ENCODE data around the gene TMEM203. TPM values are rescaled to one million over a fixed set of nuclear protein-coding genes. Genes with fewer than 3 reads are reported as not detected.
"Not testable (repeated sequence)": the region's sequence is repeated elsewhere in the genome, so short reads cannot be mapped to it uniquely, and the experiment has no call there.

Gene TMEM203
- total RNA-seq, 1 donor from 2014 or later, result 43.3 TPM

DNA sequence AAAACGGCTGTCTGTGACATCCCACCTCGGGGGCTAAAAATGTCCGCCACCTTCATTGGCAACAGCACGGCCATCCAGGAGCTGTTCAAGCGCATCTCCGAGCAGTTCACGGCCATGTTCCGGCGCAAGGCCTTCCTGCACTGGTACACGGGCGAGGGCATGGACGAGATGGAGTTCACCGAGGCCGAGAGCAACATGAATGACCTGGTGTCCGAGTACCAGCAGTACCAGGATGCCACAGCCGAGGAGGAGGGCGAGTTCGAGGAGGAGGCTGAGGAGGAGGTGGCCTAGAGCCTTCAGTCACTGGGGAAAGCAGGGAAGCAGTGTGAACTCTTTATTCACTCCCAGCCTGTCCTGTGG lies 37.8 kb upstream of the TMEM203 start:
- DNase-seq; intact Hi-C loops (cut with micrococcal nuclease); ATAC-seq: not testable (repeated sequence)

DNA sequence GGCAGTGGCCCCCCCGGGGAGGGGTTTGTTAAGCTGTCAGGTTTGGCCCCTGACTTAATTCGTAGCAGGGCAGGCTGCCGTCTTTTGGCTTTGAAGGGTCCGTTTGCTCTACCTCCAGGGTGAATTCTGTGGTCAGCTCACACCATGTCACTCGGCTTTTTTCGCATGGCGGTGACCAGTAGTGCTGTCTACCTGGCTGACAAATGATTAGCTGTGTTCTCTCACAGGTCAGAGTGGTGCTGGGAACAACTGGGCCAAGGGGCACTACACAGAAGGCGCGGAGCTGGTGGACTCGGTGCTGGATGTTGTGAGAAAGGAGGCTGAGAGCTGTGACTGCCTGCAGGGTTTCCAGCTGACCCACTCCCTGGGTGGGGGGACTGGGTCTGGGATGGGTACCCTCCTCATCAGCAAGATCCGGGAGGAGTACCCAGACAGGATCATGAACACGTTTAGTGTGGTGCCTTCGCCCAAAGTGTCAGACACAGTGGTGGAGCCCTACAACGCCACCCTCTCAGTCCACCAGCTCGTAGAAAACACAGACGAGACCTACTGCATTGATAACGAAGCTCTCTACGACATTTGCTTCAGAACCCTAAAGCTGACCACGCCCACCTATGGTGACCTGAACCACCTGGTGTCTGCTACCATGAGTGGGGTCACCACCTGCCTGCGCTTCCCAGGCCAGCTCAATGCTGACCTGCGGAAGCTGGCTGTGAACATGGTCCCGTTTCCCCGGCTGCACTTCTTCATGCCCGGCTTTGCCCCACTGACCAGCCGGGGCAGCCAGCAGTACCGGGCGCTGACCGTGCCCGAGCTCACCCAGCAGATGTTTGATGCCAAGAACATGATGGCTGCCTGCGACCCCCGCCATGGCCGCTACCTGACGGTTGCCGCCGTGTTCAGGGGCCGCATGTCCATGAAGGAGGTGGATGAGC lies 37.1 kb upstream of the TMEM203 start:
- no peak for ATAC-seq
- no peak for DNase-seq
- intact Hi-C loops (cut with micrococcal nuclease), result no loop called here

DNA sequence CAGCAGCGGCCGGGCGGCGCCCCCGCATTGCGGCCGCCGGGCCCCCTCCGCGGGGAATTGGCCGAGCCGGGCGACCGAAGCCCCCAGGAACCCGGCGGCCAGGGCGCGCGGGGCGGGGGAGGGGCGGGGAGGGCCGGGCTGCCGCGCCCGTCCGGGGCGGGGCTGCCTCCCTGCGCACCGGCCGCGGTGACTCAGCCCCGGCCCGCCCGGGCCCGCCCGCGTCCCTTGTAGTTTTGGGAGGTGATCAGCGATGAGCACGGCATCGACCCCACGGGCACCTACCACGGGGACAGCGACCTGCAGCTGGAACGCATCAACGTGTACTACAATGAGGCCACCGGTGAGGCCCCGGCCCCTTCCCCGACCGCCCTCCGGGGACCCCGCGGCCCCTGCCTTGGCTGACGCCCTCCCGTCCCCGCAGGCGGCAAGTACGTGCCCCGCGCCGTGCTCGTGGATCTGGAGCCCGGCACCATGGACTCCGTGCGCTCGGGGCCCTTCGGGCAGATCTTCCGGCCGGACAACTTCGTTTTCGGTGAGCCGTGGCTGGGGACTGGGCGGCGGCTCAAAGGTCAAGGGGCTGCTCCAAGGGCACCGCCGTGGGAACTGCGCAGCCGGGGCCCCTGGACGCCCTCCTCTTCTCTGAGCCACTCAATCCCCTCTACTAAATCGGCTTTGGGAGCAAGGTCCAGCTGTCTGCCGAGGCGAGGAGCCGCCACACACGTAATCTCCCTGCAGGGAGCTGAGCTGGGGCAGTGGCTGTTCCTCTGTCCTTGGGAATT lies 36.2 kb upstream of the TMEM203 start:
- intact Hi-C loops (cut with micrococcal nuclease), result no loop called here
- DNase-seq, result peak; percentile 80
- peak; percentile 11 for ATAC-seq

DNA sequence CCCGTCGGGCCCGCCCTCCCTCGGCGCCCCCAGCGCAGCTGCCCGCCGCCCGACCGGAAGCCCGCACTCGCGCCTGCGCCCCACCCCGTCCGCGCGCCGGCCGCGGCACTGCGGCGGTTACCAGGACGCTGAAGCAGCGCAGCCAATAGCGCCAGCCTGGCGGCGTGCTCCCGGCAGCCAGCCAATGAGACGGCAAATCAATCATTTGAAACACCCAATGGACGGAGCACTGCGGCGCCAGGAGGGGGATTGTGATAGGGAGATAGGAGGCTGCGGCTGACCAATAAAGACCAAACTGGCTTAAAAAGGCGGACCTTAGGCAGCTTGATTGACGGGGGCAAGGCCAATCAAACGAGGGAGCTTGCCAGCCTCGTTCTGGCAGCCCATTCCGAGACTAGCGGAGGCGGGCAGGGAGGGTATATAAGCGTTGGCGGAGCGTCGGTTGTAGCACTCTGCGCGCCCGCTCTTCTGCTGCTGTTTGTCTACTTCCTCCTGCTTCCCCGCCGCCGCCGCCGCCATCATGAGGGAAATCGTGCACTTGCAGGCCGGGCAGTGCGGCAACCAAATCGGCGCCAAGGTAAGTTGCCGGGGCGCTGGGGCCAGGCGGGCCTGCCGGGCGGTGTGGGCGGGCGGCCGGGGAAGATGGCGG lies 35.5 kb upstream of the TMEM203 start, which contains the start of gene TUBB4B:
Gene TUBB4B (plus strand): TSS at position 447 of the 649 bp plus-strand sequence. CDS start 74 bp downstream, at position 521.
- intact Hi-C loops (cut with micrococcal nuclease), result no loop called here
- DNase-seq (peak; percentile 100), ATAC-seq (peak; percentile 88)

DNA sequence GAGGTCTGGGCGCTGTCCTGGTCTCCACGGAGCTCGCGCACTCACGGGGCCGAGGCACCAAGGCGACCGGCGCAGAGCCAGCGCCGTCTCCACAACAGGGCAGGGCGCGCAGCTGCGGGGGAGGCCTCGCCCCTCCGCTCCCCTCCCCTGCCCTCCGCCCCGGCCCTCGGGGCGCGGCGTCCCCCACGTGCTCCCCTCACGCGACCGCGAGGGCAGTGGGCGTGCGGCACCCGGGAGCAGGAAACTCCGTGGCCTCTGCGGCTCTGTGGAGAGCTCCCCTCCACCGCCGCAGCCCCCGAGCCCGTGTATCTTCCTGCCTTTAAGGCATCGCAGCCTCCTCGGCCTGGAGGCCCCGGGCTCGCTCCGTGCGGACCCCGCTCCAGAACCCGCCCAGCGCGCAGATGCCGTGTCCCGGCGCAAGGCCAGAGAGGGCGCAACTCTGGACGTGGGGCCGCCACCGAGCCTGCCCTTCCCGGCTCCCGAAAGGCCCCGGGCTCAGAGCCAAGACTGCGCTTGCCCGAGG lies 34.9 kb upstream of the TMEM203 start:
- peak; percentile 69 for ATAC-seq

DNA sequence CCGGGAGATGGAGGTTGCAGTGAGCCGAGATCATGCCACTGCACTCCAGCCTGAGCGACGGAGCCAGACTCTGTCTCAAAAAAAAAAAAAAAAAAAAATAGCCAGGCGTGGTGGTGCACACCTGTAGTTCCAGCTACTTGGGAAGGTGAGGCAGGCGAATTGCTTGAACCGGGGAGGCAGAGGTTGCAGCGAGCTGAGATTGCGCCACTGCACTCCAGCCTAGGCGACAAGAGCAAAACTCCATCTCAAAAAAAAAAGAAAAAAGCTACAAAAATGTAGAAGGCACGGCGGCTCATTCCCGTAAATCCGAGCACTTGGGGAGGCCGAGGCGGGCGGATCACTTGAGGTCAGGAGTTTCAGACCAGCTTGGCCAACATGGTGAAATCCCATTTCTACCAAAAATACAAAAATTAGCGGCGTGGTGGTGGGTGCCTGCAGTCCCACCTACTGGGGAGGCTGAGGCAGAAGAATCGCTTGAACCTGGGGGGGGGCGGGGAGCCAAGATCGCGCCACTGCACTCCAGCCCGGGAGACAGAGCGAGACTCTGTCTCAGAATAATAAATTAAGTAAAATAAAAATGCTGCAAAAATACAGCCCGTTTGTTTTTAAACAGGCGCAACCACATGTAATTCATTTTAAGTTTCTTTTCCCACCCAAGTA lies 34.2 kb upstream of the TMEM203 start:
- intact Hi-C loops (cut with micrococcal nuclease), result loop anchor here (10.0 kb wide), 1 partner anchor 115 kb away; no protein-coding TSS in a partner anchor
- not testable (repeated sequence) for ATAC-seq, DNase-seq

More for the DNA sequence above, 34.9 kb upstream of the TMEM203 start:
- intact Hi-C loops (cut with micrococcal nuclease), result no loop called here
- peak; percentile 92 for DNase-seq

DNA sequence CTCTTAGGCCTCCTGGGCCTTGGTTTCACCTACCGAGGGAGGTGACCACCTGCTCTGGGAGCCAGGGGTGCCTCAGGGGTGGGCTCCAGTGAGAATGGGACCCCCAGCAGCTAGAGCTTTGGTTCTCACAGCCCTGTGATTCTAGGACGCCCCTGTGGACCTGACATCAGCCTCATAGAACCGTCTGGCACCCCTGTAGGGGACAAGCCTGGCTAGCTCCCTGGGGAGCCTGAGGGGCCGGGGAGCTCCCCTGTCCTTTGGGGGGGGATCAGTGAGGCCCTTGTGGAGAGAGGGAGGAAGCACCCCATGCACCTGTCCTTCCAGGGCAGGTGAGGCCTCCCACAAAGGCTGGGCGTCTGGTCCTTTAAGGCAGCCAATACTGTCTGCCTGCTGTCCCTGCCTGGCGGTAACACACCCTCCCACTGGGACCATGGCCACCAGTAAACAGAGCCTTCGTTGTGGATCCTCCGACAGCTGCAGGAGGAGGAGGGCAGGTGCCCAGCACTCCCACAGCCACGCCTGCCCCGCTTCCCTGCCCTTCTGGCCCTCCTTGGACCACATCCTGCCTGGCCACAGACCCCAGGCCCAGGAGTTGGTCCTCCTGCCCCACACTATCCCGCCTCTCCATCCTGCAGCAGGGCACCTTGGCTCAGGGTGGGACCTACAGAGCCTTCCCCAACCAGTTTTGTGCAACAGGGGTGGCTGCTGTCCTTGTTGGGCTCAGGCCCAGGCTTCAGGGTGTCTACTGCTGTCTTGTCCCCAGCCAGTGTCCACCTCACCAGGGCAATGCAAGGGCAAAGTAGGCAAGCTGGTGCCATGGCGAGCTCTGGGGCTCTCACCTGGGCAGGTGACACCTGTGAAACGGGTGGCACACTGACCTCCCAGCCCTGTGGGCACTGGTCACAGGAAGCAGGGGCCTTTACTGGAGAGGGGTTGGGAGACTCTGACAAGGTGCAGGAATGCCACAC lies 32.6 kb upstream of the TMEM203 start:
- intact Hi-C loops (cut with micrococcal nuclease), result loop anchor here (10.0 kb wide), 1 partner anchor 113 kb away; no protein-coding TSS in a partner anchor

DNA sequence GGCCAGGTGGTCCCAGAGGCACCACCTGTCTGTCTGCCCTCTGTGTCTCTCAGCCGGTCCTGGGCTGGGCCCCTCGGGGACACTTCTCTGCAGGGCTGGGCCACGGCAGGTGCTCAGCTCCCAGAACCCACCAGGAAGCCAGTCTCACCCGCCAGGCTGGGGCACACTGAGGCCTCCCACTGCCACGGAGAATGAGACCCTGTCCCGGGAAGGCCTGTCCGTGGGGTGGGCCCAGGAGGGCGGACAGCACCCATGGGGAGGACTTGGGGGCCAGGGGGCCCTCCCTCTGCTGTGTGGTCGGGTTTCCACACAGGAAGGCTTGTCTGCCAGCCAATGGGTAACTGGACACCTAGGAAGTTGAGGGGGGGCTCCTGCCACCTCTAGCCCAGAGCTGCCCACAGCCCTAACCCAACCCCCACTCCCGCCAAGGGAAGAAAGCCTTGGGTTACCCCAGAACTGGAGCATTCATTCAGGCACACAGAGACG lies 31.5 kb upstream of the TMEM203 start:
- DNase-seq, result no peak
- ATAC-seq, result no peak
- intact Hi-C loops (cut with micrococcal nuclease), result loop anchor here (10.0 kb wide), 1 partner anchor 112 kb away; no protein-coding TSS in a partner anchor

More for the DNA sequence above, 32.6 kb upstream of the TMEM203 start:
- DNase-seq (no peak), ATAC-seq (no peak)

DNA sequence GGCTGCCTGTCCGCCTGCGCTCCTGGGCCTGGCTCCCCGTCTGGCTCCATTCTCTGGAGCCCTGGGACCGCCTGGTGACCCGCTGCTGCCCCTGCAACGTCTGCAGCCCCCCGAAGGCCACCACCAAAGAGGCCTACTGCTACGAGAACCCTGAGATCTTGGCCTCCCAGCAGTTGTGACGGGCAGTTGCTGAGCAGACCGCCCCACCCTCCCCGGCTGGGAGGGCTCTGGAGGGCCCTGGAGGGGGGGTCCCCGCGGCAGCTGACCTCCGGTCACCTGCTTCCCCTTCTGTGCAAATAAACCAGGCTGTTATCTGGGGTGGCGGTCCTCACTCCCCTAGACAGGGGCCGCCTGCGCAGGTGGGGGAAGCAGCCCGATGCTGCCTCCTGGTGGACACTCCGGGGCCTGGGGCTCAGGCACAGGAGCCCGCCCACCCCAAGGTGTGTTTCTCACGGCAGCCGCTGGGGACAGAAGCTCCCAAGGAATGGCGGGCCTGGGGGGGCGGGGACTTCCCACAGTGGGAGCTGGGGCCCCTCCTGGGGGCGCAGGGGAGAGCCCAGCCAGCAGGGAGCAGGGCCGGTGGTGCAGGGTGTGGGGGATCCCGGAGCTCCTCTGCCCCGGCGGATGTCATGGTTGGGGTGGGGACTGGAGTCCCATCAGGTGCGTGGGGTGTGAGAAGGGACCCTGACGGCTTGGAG lies 30.9 kb upstream of the TMEM203 start:
- peak; percentile 37 for ATAC-seq
- DNase-seq, result peak; percentile 92
- intact Hi-C loops (cut with micrococcal nuclease), result loop anchor here (10.0 kb wide), 1 partner anchor 112 kb away; no protein-coding TSS in a partner anchor

DNA sequence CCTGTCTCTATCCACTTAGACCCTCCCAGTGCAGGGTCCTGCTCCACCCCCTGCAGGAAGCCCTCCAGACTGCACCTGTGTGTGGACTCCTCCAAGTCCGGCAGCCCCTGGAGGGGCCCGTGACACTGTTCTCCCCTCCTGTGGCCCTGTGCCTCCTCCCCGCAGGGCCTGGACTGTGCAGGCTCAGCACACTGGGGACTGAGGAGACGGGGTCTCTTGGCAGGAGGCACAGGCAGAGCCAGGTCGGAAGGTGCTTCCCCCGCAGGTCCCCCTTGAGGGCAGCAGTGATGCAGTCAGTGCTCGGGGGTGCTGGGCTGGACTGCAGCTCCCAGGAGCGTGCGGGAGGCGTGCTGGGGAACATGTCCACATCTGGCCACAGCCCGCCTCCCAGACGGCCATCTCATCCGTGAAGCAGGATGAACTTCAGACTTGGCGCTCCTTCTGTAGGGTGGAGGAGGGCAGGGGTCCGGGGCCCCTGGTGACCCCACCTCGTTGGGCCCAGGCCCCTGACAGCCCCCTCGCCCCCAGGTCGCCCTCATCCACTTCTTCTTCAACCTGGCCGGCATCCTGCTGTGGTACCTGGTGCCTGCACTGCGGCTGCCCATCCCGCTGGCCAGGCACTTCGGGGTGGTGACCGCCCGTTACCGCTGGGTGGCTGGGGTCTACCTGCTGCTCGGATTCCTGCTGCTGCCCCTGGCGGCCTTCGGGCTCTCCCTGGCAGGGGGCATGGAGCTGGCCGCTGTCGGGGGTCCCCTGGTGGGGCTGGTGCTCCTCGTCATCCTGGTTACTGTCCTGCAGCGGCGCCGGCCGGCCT lies 30.2 kb upstream of the TMEM203 start:
- ATAC-seq, result no peak
- intact Hi-C loops (cut with micrococcal nuclease), result loop anchor here (10.0 kb wide), 1 partner anchor 111 kb away; no protein-coding TSS in a partner anchor

DNA sequence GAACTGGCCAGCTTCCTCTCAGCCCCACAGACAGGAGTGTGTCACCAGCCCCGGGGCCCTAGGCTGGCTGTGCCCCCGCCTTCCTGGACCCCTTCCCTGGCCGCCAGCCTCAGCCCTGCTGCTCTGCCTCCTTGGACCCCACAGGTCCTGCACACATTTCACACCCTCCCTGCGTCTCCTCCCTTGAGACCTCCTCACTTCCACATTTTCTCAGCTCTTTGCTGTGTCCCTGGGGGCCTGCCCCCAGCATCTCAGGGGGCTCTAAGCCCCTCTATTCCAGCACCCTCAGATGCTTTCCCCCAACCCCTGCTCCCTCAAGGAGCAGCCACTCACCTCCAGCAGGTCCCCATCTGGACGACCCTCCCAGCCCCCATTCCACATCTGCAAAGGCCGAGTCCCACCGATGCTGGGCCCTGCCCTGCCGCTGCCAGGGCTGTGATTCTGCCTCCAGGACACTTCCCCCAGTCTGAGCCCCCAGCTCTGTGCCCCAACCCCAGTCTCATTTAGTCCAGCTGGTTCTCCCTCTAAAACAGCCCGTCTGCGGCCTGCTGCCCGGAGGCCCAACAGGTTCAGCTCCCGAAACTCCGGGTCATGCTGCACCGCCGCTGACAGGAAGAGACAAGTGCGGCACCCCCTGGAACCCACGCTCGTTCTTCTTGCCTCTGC lies 29.4 kb upstream of the TMEM203 start:
- intact Hi-C loops (cut with micrococcal nuclease), result loop anchor here (10.0 kb wide), 1 partner anchor 110 kb away; no protein-coding TSS in a partner anchor
- ATAC-seq (no peak), DNase-seq (no peak)

More for the DNA sequence above, 30.2 kb upstream of the TMEM203 start:
- no peak for DNase-seq

DNA sequence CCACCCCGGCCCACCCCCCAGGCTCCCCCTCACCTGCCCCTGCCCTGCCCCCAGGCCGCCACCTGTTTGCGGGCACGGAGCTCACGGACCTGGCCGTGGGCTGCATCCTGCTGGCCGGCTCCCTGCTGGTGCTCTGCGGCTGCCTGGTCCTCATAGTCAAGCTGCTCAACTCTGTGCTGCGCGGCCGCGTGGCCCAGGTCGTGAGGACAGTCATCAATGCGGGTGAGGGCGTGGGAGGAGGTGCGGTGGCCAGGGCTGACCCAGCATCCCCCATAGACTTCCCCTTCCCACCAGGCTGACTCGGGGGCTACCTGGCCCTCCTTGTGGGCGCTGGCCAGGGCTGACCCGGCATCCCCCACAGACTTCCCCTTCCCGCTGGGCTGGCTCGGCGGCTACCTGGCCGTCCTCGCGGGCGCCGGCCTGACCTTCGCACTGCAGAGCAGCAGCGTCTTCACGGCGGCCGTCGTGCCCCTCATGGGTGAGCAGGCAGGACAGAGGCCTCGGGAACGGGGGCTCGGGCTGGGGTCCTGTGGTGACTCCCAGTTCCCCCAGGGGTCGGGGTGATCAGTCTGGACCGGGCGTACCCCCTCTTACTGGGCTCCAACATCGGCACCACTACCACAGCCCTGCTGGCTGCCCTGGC lies 28.7 kb upstream of the TMEM203 start:
- ATAC-seq (no peak), DNase-seq (no peak)
- intact Hi-C loops (cut with micrococcal nuclease), result loop anchor here (10.0 kb wide), 1 partner anchor 109 kb away; no protein-coding TSS in a partner anchor

DNA sequence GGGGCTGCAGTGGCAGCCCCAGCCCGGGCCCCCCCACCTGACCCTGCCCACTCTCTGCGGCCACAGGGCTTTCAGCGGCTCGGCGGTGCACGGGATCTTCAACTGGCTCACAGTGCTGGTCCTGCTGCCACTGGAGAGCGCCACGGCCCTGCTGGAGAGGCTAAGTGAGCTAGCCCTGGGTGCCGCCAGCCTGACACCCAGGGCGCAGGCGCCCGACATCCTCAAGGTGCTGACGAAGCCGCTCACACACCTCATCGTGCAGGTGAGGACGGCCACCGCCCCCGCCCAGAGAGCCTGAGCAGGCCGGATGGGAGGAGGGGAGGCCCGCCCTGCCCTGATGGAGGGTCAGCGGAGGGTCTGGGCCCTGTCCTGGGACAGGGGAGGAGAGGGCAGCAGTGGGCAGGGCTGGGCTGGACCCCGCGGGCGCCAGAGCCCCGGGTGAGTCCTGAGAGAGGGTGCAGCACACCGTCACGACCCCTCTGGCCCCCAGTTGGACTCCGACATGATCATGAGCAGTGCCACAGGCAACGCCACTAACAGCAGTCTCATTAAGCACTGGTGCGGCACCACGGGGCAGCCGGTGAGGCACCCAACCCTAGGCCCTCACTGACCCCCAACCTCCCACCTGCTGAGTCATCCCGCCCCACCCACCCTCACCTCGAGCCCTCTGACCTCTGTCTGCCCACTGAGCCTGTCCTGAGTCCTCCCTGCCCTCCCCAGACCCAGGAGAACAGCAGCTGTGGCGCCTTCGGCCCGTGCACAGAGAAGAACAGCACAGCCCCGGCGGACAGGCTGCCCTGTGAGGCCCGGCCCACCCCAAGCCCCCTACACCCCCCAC lies 27.9 kb upstream of the TMEM203 start:
- DNase-seq (no peak), ATAC-seq (no peak)
- intact Hi-C loops (cut with micrococcal nuclease), result loop anchor here (10.0 kb wide), 1 partner anchor 109 kb away; no protein-coding TSS in a partner anchor
